ENCODE data around the gene ATG101. TPM values are rescaled to one million over a fixed set of nuclear protein-coding genes. Genes with fewer than 3 reads are reported as not detected.

ATG101 gene
- polyA plus RNA-seq, 1 donor from 2014 or later, result 53.9 TPM

- Histone ChIP-seq H4K20me1 (ENCODE audit: insufficient read depth) (no peaks in the 10 kb centered on the region), H3K9ac (ENCODE audit: low read length) (no peak overlapping the region), H3K27me3 (ENCODE audit: insufficient read depth, low read depth, low read length) (no peaks in the 10 kb centered on the region), H3K9me2 (ENCODE audit: insufficient read depth, low read length) (no peaks in the 10 kb centered on the region), H3K9me3 (ENCODE audit: low read length) (no peaks in the 10 kb centered on the region), H2AFZ (ENCODE audit: low read depth, low read length) (no peak overlapping the region), H3K27ac (ENCODE audit: low read length) (no peak overlapping the region), H3K79me2 (replicated peaks; ENCODE audit: insufficient read depth, low read length) (no peaks in the 10 kb centered on the region), H3K36me3 (ENCODE audit: insufficient read depth, low read length) (no peaks in the 10 kb centered on the region), H3F3A (ENCODE audit: insufficient read depth, low read length, poor library complexity, severe bottlenecking) (no peaks in the 10 kb centered on the region), H3K4me3 (ENCODE audit: low read length) (no peak overlapping the region), H3K4me2 (ENCODE audit: low read length) (no peak overlapping the region)
- no peak for TF ChIP-seq RAD21 (conservative IDR thresholded peaks at IDR 0.05)
- TF ChIP-seq REST (IDR thresholded peaks at IDR 0.05; ENCODE audit: borderline replicate concordance), result no peak
- TF ChIP-seq EZH2 (IDR thresholded peaks at IDR 0.05; ENCODE audit: borderline replicate concordance, insufficient read depth, low read length, poor library complexity, severe bottlenecking), result no peak
- no peak for TF ChIP-seq TAF1 (IDR thresholded peaks at IDR 0.05; ENCODE audit: low read depth)
- no peak for TF ChIP-seq EP300 (conservative IDR thresholded peaks at IDR 0.05; ENCODE audit: poor library complexity, severe bottlenecking)
- no peak for TF ChIP-seq MXI1 (conservative IDR thresholded peaks at IDR 0.05; ENCODE audit: poor library complexity, severe bottlenecking)
- no peak for TF ChIP-seq SMC3 (conservative IDR thresholded peaks at IDR 0.05; ENCODE audit: poor library complexity)
- TF ChIP-seq CTCF (IDR thresholded peaks at IDR 0.05; ENCODE audit: poor library complexity, severe bottlenecking), result no peak
- TF ChIP-seq POLR2AphosphoS5 (IDR thresholded peaks at IDR 0.05), result no peak
Observed at GRCh38 chr12:52041035-52041434, 28.7 kb upstream of the ATG101 start.

GRCh38 chr12:52041695-52042123 is 28.1 kb upstream of the ATG101 start:
- Histone ChIP-seq H3K79me2 (replicated peaks; ENCODE audit: insufficient read depth, low read length) (no peaks in the 10 kb centered on the region), H3K27ac (ENCODE audit: low read length) (no peak overlapping the region), H2AFZ (ENCODE audit: low read depth, low read length) (no peak overlapping the region), H3K36me3 (ENCODE audit: insufficient read depth, low read length) (no peaks in the 10 kb centered on the region), H3K9me2 (ENCODE audit: insufficient read depth, low read length) (no peaks in the 10 kb centered on the region), H3K27me3 (ENCODE audit: insufficient read depth, low read depth, low read length) (no peaks in the 10 kb centered on the region), H3K9ac (ENCODE audit: low read length) (no peak overlapping the region), H3K4me3 (ENCODE audit: low read length) (no peak overlapping the region), H3F3A (ENCODE audit: insufficient read depth, low read length, poor library complexity, severe bottlenecking) (no peaks in the 10 kb centered on the region), H3K4me2 (ENCODE audit: low read length) (no peak overlapping the region), H4K20me1 (ENCODE audit: insufficient read depth) (no peaks in the 10 kb centered on the region), H3K9me3 (ENCODE audit: low read length) (no peaks in the 10 kb centered on the region)
- no peak for TF ChIP-seq TAF1 (IDR thresholded peaks at IDR 0.05; ENCODE audit: low read depth)
- TF ChIP-seq EP300 (conservative IDR thresholded peaks at IDR 0.05; ENCODE audit: poor library complexity, severe bottlenecking), result no peak
- TF ChIP-seq POLR2AphosphoS5 (IDR thresholded peaks at IDR 0.05), result no peak

Data from neural cell (in vitro differentiated cells).